Neural crest cell (in vitro differentiated cells): ENCODE measurements around the gene SCN9A. TPM values are rescaled to one million over a fixed set of nuclear protein-coding genes. Genes with fewer than 3 reads are reported as not detected.

Experiments used
- DNase-seq: peaks from one replicate; pipeline ENCODE4 v3.0.0; 2021; ENCODE audit warnings: low read depth, mixed read lengths, low spot score
- H3K27ac Mint-ChIP-seq: one replicate; pipeline ENCODE4 v1.8.0; 2021; ENCODE audit warnings: mild to moderate bottlenecking, mixed read lengths; ENCODE audit not compliant: unreplicated experiment
- H3K27me3 Mint-ChIP-seq: 2 replicates; pipeline ENCODE4 v1.8.0; 2021; ENCODE audit warnings: low read depth, mild to moderate bottlenecking, mixed read lengths
- H3K36me3 Mint-ChIP-seq: 2 replicates; pipeline ENCODE4 v1.8.0; 2021; ENCODE audit warnings: low read depth, mild to moderate bottlenecking, mixed read lengths
- H3K4me1 Mint-ChIP-seq: 2 replicates; pipeline ENCODE4 v1.8.0; 2021; ENCODE audit warnings: mixed read lengths
- H3K4me3 Mint-ChIP-seq: one replicate; pipeline ENCODE4 v1.8.0; 2021; ENCODE audit warnings: mild to moderate bottlenecking, mixed read lengths
- H3K9me3 Mint-ChIP-seq: 2 replicates; pipeline ENCODE4 v1.8.0; 2021; ENCODE audit warnings: mixed read lengths
- CTCF ChIP-seq: fragments of 200-600 bp; sonication (generic); conservative IDR thresholded peaks from 2 replicates; pipeline ENCODE4 v1.5.0; 2021; ENCODE audit warnings: antibody characterized with exemption, mild to moderate bottlenecking
- total RNA-seq: library from RNA; stranded (reverse); gene quantifications from 2 replicates; pipeline ENCODE4 v1.2.1, GENCODE V29; 2021

SCN9A gene
- total RNA-seq, 1 donor from 2014 or later, result 1.3 TPM

GRCh38 chr2:166240387-166241313 lies 135.1 kb downstream of the SCN9A start:
- Mint-ChIP-seq H3K9me3 (no peaks in the 10 kb centered on the region), H3K4me3 (no peak overlapping the region), H3K36me3 (no peaks in the 10 kb centered on the region), H3K27me3 (no peaks in the 10 kb centered on the region), H3K27ac (peak overlapping the region; percentile 22), H3K4me1 (no peaks in the 10 kb centered on the region)
- no peak for DNase-seq
- TF ChIP-seq CTCF, result no peak

GRCh38 chr2:166239548-166239947 lies 136.2 kb downstream of the SCN9A start:
- Mint-ChIP-seq H3K4me3 (no peak overlapping the region), H3K4me1 (no peaks in the 10 kb centered on the region), H3K9me3 (no peaks in the 10 kb centered on the region), H3K27me3 (no peaks in the 10 kb centered on the region), H3K27ac (no peak overlapping the region), H3K36me3 (no peaks in the 10 kb centered on the region)
- no peak for DNase-seq
- no peak for TF ChIP-seq CTCF

- no peaks in the 10 kb centered on the region for H3K9me3 Mint-ChIP-seq
Measured at GRCh38 chr2:166238176-166238575, 137.6 kb downstream of the SCN9A start.

GRCh38 chr2:166234112-166234846 lies 141.5 kb downstream of the SCN9A start:
- Mint-ChIP-seq H3K9me3 (no peaks in the 10 kb centered on the region), H3K4me3 (no peak overlapping the region), H3K27ac (no peak overlapping the region), H3K27me3 (no peaks in the 10 kb centered on the region), H3K36me3 (no peaks in the 10 kb centered on the region), H3K4me1 (peaks cover 3% of the 10 kb centered on the region)
- DNase-seq, result no peak
- TF ChIP-seq CTCF, result no peak

More at GRCh38 chr2:166238176-166238575, 137.6 kb downstream of the SCN9A start:
- Mint-ChIP-seq H3K36me3 (no peaks in the 10 kb centered on the region), H3K4me1 (peaks cover 3% of the 10 kb centered on the region), H3K27me3 (no peaks in the 10 kb centered on the region), H3K4me3 (no peak overlapping the region), H3K27ac (peak overlapping the region; percentile 20)
- TF ChIP-seq CTCF, result no peak
- no peak for DNase-seq

- Mint-ChIP-seq H3K36me3 (no peaks in the 10 kb centered on the region), H3K9me3 (no peaks in the 10 kb centered on the region), H3K4me3 (no peak overlapping the region), H3K4me1 (peaks cover 3% of the 10 kb centered on the region), H3K27ac (no peak overlapping the region), H3K27me3 (no peaks in the 10 kb centered on the region)
- no peak for TF ChIP-seq CTCF
- no peak for DNase-seq
Measured at GRCh38 chr2:166233244-166233643, 142.5 kb downstream of the SCN9A start.
